Keratinocyte (primary cell): Measurements from ENCODE around the gene TNC. TPM values are rescaled to one million over a fixed set of nuclear protein-coding genes. Genes with fewer than 3 reads are reported as not detected.

Experiments used
- DNase-seq: peaks from one replicate; pipeline ENCODE4 v3.0.0-alpha.2; 2011; ENCODE audit warnings: low read depth, missing footprints, low spot score
- FAIRE-seq: peaks from 2 replicates; lab custom pipeline; 2011; peaks lifted over from hg19 to GRCh38; lab: Jason Lieb, UNC
- H2AFZ ChIP-seq: 2 replicates; pipeline ENCODE4 v1.6.0; 2012; ENCODE audit warnings: low read length, control low read depth, inconsistent platforms; ENCODE audit not compliant: control insufficient read depth
- H3K27ac ChIP-seq: 2 replicates; pipeline ENCODE4 v1.5.1; 2011; ENCODE audit warnings: low read length; ENCODE audit not compliant: control insufficient read depth, insufficient read depth
- H3K27me3 ChIP-seq: 3 replicates; pipeline ENCODE4 v1.6.0; 2011; ENCODE audit warnings: low read length; ENCODE audit not compliant: control insufficient read depth, insufficient read depth; ENCODE audit errors: extremely low read depth
- H3K36me3 ChIP-seq, 2 experiments: 2 replicates in 1 of 2; 3 replicates in 1 of 2; pipeline ENCODE4 v1.5.1; 2011; ENCODE audit warnings: low read length in 2 of 2, mild to moderate bottlenecking in 1 of 2; ENCODE audit not compliant: control insufficient read depth in 2 of 2, insufficient read depth in 2 of 2; ENCODE audit errors: extremely low read depth in 1 of 2
- H3K4me1 ChIP-seq: 3 replicates; pipeline ENCODE4 v1.5.1; 2011; ENCODE audit warnings: low read length; ENCODE audit not compliant: control insufficient read depth, insufficient read depth; ENCODE audit errors: extremely low read depth
- H3K4me2 ChIP-seq: 3 replicates; pipeline ENCODE4 v1.6.0; 2011; ENCODE audit warnings: low read depth, low read length; ENCODE audit not compliant: control insufficient read depth, insufficient read depth; ENCODE audit errors: extremely low read depth
- H3K4me3 ChIP-seq, 3 experiments: fragments of 200-600 bp in 1 of 3; sonication (generic) in 1 of 3; 2 replicates in 2 of 3; 3 replicates in 1 of 3; pipeline ENCODE4 v1.5.1; 2011 to 2016; ENCODE audit warnings: low read length in 3 of 3, mild to moderate bottlenecking in 3 of 3, control low read depth in 2 of 3, inconsistent platforms in 1 of 3, low read depth in 1 of 3, mixed read lengths in 1 of 3, mixed run types in 1 of 3, moderate library complexity in 1 of 3; ENCODE audit not compliant: control insufficient read depth in 2 of 3, insufficient read depth in 2 of 3; ENCODE audit errors: extremely low read depth in 1 of 3
- H3K79me2 ChIP-seq: 2 replicates; pipeline ENCODE4 v1.6.0; 2012; ENCODE audit warnings: low read length; ENCODE audit not compliant: control insufficient read depth, insufficient read depth
- H3K9ac ChIP-seq: 3 replicates; pipeline ENCODE4 v1.6.0; 2011; ENCODE audit warnings: low read length; ENCODE audit not compliant: control insufficient read depth, insufficient read depth; ENCODE audit errors: extremely low read depth
- H3K9me1 ChIP-seq: 3 replicates; pipeline ENCODE4 v1.6.0; 2011; ENCODE audit warnings: low read length; ENCODE audit not compliant: control insufficient read depth, insufficient read depth; ENCODE audit errors: extremely low read depth
- H3K9me3 ChIP-seq: 2 replicates; pipeline ENCODE4 v1.5.1; 2012; ENCODE audit warnings: low read depth, low read length; ENCODE audit not compliant: control insufficient read depth
- H4K20me1 ChIP-seq: 3 replicates; pipeline ENCODE4 v1.6.0; 2011; ENCODE audit warnings: low read length; ENCODE audit not compliant: control insufficient read depth, insufficient read depth; ENCODE audit errors: extremely low read depth
- CTCF ChIP-seq, 3 experiments: IDR thresholded peaks in 1 of 3; conservative IDR thresholded peaks in 1 of 3; optimal IDR thresholded peaks in 1 of 3; 2 replicates in 2 of 3; 3 replicates in 1 of 3; pipeline versions ENCODE3 to v1.5.1; 2011; ENCODE audit warnings: low read length in 3 of 3, mild to moderate bottlenecking in 3 of 3, moderate library complexity in 2 of 3, control low read depth in 1 of 3, inconsistent platforms in 1 of 3; ENCODE audit not compliant: insufficient read depth in 2 of 3; ENCODE audit errors: extremely low read depth in 1 of 3
- EZH2 ChIP-seq: IDR thresholded peaks from one replicate; pipeline ENCODE4 v1.6.1; 2012; ENCODE audit warnings: inconsistent platforms, mild to moderate bottlenecking, low read length, moderate library complexity
- dilution Hi-C: fragments of 300-500 bp; cut with MboI; formaldehyde crosslinking; loops from one replicate; pipeline ENCODE4 v1.7.0; 2020; ENCODE audit warnings: low sequenced_read_pairs; ENCODE audit not compliant: extremely low pct_ligation_motif_present
- polyA plus RNA-seq, 5 experiments: library from polyadenylated mRNA; depleted of rRNA in 3 of 5; stranded (reverse) in 3 of 5; stranded (forward) in 1 of 5; unstranded in 1 of 5; fragments of >200 nt; gene quantifications; 1 replicate in 1 of 5; 2 replicates in 3 of 5; 3 replicates in 1 of 5; pipeline versions ENCODE4 v1.2.1 to v1.2.3, GENCODE V29; 2011 to 2012; ENCODE audit warnings: missing spikeins in 2 of 5, low read depth in 1 of 5, low replicate concordance in 1 of 5

The TNC gene
- polyA plus RNA-seq, 1 donor (not counting 4 experiments of a cell fraction or from before 2014, with no cell fraction given): 58.7 TPM

DNA sequence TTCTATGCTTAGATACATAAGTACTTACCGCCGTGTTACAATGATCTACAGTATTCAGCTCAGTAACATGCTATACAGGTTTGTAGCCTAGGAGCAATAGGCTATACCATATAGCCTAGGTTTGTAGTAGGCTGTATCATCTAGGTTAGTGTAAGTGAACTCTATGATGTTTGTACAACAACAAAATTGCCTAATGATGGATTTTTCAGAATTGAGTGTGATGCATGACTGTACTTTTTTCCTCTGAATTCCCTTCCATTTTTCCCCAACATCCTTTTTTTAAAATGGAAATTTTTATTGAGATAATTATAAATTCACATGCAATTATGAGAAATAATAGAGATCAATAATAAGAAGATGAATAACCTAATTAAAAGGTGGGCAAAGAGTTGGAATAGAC, 119.6 kb downstream of the TNC start:
- DNase-seq (no peak), FAIRE-seq (peak; percentile 13)
- Histone ChIP-seq H3K4me2 (no peak overlapping the region), H3K9ac (no peak overlapping the region), H3K27me3 (peaks cover 8% of the 10 kb centered on the region), H4K20me1 (no peaks in the 10 kb centered on the region), H3K27ac (no peak overlapping the region), H3K9me3 (no peaks in the 10 kb centered on the region), H3K9me1 (no peaks in the 10 kb centered on the region), H3K4me1 (no peaks in the 10 kb centered on the region), H2AFZ (no peak overlapping the region), H3K79me2 (no peaks in the 10 kb centered on the region), H3K36me3 (no peaks in the 10 kb centered on the region), H3K4me3 (no peak overlapping the region)
- dilution Hi-C loops: no loop called here
- TF ChIP-seq CTCF (optimal IDR thresholded peaks at IDR 0.05 in 1 of 3, IDR thresholded peaks at IDR 0.05 in 1 of 3, conservative IDR thresholded peaks at IDR 0.05 in 1 of 3; ENCODE audit: extremely low read depth in 1 of 3, insufficient read depth in 2 of 3, low read length in 3 of 3) (no peak), EZH2 (no peak)

GRCh38 chr9:114995681-114996221, 122.2 kb downstream of the TNC start:
- H3K36me3 ChIP-seq: no peaks in the 10 kb centered on the region
- H2AFZ ChIP-seq: no peak overlapping the region
- H3K4me1 ChIP-seq: no peaks in the 10 kb centered on the region
- H3K27me3 ChIP-seq: peaks cover 18% of the 10 kb centered on the region
- H3K4me2 ChIP-seq: no peak overlapping the region
- no peak overlapping the region for H3K9ac ChIP-seq
- H4K20me1 ChIP-seq: no peaks in the 10 kb centered on the region
- H3K9me3 ChIP-seq: no peaks in the 10 kb centered on the region
- DNase-seq (no peak), FAIRE-seq (no peak)
- no peak for TF ChIP-seq CTCF (optimal IDR thresholded peaks at IDR 0.05 in 1 of 3, IDR thresholded peaks at IDR 0.05 in 1 of 3, conservative IDR thresholded peaks at IDR 0.05 in 1 of 3; ENCODE audit: extremely low read depth in 1 of 3, insufficient read depth in 2 of 3, low read length in 3 of 3)
- no peak for TF ChIP-seq EZH2
- no peak overlapping the region for H3K4me3 ChIP-seq
- dilution Hi-C loops: no loop called here
- no peak overlapping the region for H3K27ac ChIP-seq
- no peaks in the 10 kb centered on the region for H3K9me1 ChIP-seq
- no peaks in the 10 kb centered on the region for H3K79me2 ChIP-seq
